ENCODE results near the gene NRIP2.

GRCh38 chr12:2813214-2814185, 21.3 kb downstream of the NRIP2 start:
- TF ChIP-seq EP300 (IDR thresholded peaks at IDR 0.05): no peak
- TF ChIP-seq CTCF (IDR thresholded peaks at IDR 0.05): peak; percentile 43 to 60 (median 59)
- TF ChIP-seq POLR2AphosphoS5 (IDR thresholded peaks at IDR 0.05): no peak
